ENCODE data around the gene DFFA. TPM values are rescaled to one million over a fixed set of nuclear protein-coding genes. Genes with fewer than 3 reads are reported as not detected.

Gene DFFA
- total RNA-seq, 3 donors from 2014 or later (not counting 1 experiment from before 2014, with no cell fraction given), result 17.5 to 21.8 (median 21.5) TPM

DNA sequence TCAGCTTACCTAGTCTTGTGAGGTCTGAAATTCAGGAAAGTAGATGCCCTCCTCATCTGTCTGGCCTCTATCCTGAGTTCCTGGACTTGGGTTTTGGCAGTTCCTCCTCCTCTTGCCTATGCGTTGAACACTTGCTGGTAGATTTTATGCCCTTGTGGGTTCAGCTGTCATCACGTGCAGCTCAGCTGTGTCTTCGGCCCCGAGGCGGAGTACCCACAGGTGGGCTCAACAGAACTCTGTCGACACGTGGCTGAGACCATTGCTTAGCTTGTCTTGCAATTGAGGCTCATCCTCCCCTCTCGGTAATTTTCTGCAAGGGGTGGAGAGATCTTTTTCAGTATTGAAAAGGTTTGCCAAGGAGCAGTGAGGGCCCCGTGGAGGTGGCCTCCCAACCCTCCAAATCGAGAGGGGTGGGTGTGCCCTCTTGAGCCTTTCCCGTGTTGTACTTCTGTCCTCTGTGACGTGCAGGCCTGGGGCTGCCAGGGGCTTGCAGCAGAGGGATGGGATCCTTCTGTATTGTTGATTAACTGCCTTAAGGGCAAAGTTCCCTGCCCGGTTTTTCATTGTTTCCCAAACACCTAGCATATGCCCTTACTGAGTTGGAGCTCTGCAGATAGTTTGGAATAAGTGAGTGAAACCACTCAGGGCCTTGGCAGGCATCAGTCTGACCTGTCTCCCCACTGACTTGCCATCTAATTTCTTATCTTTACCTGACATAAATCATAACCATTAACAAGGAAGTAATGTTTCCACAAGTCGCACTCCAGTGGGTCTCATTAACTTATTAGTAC lies 39.2 kb downstream of the DFFA start:
- peaks cover 18% of the 10 kb centered on the region for H3K4me1 ChIP-seq (ENCODE audit: control insufficient read depth, insufficient read depth, low read length)
- Mint-ChIP-seq H3K36me3 (no peaks in the 10 kb centered on the region), H3K27me3 (ENCODE audit: low read depth in 2 of 2) (no peaks in the 10 kb centered on the region), H3K4me3 (peak overlapping the region; percentile 4), H3K27ac (no peak overlapping the region), H3K9me3 (no peaks in the 10 kb centered on the region), H3K4me1 (peaks cover 13 to 17% of the 10 kb centered on the region in 2 donors)
- H3K27me3 ChIP-seq (ENCODE audit: control insufficient read depth, insufficient read depth, low read length), result no peaks in the 10 kb centered on the region
- TF ChIP-seq CTCF (IDR thresholded peaks at IDR 0.05), result no peak
- intact Hi-C loops (cut with micrococcal nuclease), result loop anchor here (5.0 kb wide), 1 partner anchor 39 kb away; the partner anchor contains the start of genes DFFA and PEX14
- H3K27ac ChIP-seq (ENCODE audit: low read length), result no peak overlapping the region
- no peaks in the 10 kb centered on the region for H3K36me3 ChIP-seq (ENCODE audit: control insufficient read depth, insufficient read depth, low read length)
- H3K9me3 ChIP-seq (ENCODE audit: control insufficient read depth, insufficient read depth, low read length), result no peaks in the 10 kb centered on the region
- ATAC-seq, result no peak
- no peak for DNase-seq
- H3K4me3 ChIP-seq (ENCODE audit: low read length), result no peak overlapping the region
- 90% methylated on average over 13 of the region's 14 CpGs for WGBS (ENCODE audit: insufficient coverage)

DNA sequence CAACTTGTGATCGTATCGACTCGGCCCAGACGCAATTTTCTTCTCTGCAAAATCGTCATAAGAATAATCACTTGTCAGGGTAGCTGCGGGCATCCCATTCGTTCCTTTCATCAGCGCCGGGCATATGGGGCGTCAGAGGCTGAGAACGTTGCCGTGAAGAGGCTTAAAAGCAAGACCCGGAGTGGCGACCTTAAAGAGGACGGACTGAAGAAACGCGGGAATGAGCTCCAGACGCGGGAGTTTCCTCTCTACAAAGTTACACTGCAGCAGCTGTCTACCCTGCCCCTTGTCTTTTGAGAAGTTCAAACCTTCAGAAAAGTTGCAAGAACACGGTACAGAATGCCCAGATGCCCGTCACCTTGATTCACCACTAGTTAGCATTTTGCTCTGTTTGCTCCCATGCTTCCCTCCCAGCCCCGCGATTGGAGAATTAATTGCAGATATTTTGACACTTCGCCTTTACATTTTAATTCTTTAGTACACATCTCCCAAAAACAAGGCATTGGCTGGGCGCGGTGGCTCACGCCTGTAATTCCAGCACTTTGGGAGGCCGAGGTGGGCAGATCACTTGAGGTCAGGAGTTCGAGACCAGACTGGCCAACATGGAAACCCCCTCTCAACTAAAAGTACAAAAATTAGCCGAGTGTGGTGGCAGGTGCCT lies 41.1 kb downstream of the DFFA start:
- intact Hi-C loops (cut with micrococcal nuclease), result loop anchor here (5.0 kb wide), 1 partner anchor 41 kb away; the partner anchor contains the start of genes DFFA and PEX14
- WGBS (ENCODE audit: insufficient coverage), result 27% methylated on average over 30 of the region's 30 CpGs
- no peaks in the 10 kb centered on the region for H3K27me3 Mint-ChIP-seq (ENCODE audit: low read depth in 2 of 2)
- peak overlapping the region; percentile 92 for H3K4me3 Mint-ChIP-seq
- ATAC-seq (no peak), DNase-seq (no peak)
- no peaks in the 10 kb centered on the region for H3K9me3 Mint-ChIP-seq
- H3K36me3 ChIP-seq (ENCODE audit: control insufficient read depth, insufficient read depth, low read length), result no peaks in the 10 kb centered on the region
- H3K27ac Mint-ChIP-seq, result peak overlapping the region; percentile 89 to 97
- peak overlapping the region; percentile 85 for H3K27ac ChIP-seq (ENCODE audit: low read length)
- H3K4me1 ChIP-seq (ENCODE audit: control insufficient read depth, insufficient read depth, low read length), result peaks cover 18% of the 10 kb centered on the region
- TF ChIP-seq CTCF (IDR thresholded peaks at IDR 0.05), result no peak
- H3K4me1 Mint-ChIP-seq, result peaks cover 17% of the 10 kb centered on the region in 2 donors
- H3K9me3 ChIP-seq (ENCODE audit: control insufficient read depth, insufficient read depth, low read length), result no peaks in the 10 kb centered on the region
- H3K36me3 Mint-ChIP-seq, result no peaks in the 10 kb centered on the region
- H3K27me3 ChIP-seq (ENCODE audit: control insufficient read depth, insufficient read depth, low read length), result no peaks in the 10 kb centered on the region
- H3K4me3 ChIP-seq (ENCODE audit: low read length), result peak overlapping the region; percentile 84

DNA sequence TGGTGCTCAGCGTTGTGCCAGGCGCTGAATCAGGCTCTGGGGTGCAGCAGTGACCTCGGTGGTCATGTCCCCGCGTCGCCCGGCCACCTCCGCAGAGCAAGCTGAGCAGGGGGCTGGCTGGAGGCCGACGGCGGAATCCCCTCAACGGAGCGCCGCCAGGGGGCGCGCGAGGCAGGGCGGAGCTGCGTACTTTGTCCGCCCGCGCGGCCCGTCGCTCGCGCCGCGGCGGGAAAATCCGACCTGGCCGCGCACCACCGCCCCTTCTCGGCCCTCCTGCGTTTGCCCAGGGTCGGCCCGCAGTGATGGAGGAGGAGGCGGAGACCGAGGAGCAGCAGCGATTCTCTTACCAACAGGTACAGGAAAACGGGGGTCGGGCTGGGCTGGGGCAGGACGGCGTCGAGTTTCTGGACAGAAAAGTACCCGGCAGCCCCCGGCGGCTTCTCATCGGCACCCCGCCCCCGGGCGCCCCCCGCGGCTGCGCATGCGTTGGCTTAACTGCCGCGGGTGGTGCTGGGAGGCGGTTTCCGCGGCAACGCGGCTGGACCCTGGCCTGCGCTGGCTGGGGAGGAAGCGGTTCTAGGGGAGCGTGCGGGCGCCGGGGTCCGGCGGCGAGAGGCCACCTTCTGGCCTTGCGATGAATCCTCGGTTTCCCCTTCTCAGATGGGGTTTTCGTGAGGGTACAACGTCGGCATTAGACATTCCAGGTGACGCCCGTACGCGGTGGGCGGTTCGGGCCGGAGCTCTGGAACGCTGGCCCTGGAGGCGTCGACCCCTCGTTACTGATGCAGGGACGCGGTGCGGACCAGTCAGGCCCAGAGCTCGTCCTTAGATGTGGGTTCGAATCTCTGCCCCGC lies 41.9 kb downstream of the DFFA start, which contains the start of gene CENPS:
Gene CENPS (plus strand): TSS at position 218 of the 854 bp plus-strand sequence. CDS start 85 bp downstream, at position 303.
- Histone ChIP-seq H3K4me3 (ENCODE audit: low read length) (peak within 1 kb of the TSS; percentile 84), H3K36me3 (ENCODE audit: control insufficient read depth, insufficient read depth, low read length) (no peaks in the 10 kb centered on the region), H3K9me3 (ENCODE audit: control insufficient read depth, insufficient read depth, low read length) (no peaks in the 10 kb centered on the region), H3K27me3 (ENCODE audit: control insufficient read depth, insufficient read depth, low read length) (no peaks in the 10 kb centered on the region), H3K27ac (ENCODE audit: low read length) (peak within 1 kb of the TSS; percentile 85), H3K4me1 (ENCODE audit: control insufficient read depth, insufficient read depth, low read length) (peaks cover 18% of the 10 kb centered on the region)
- H3K27ac Mint-ChIP-seq, result peak within 1 kb of the TSS; percentile 89 to 97
- H3K4me3 Mint-ChIP-seq, result peak within 1 kb of the TSS; percentile 92
- intact Hi-C loops (cut with micrococcal nuclease), result loop anchor here (1.0 to 5.0 kb wide), 3 partner anchors 42 to 437 kb away; partner anchors contain the start of genes DFFA and PEX14
- ATAC-seq (peak; percentile 82 to 94 (median 86)), DNase-seq (peak; percentile 90 to 95)
- no peaks in the 10 kb centered on the region for H3K27me3 Mint-ChIP-seq (ENCODE audit: low read depth in 2 of 2)
- H3K4me1 Mint-ChIP-seq, result peaks cover 17% of the 10 kb centered on the region in 2 donors
- no peaks in the 10 kb centered on the region for H3K9me3 Mint-ChIP-seq
- peak; percentile 91 for TF ChIP-seq CTCF (IDR thresholded peaks at IDR 0.05)
- under 1% methylated on average over 95 of the region's 95 CpGs for WGBS (ENCODE audit: insufficient coverage)
- no peaks in the 10 kb centered on the region for H3K36me3 Mint-ChIP-seq
